Upper lobe of left lung (tissue), 4 donors: ENCODE data around the gene ATP9B.
"Not testable (repeated sequence)": the region's sequence is repeated elsewhere in the genome, so short reads cannot be mapped to it uniquely, and the experiment has no call there.

ENCODE experiments used
- CTCF ChIP-seq, 6 experiments: fragments of 450-650 bp in 4 of 6; fragments of 200-600 bp in 2 of 6; sonication (generic) in 2 of 6; IDR thresholded peaks; one replicate each; pipeline ENCODE4 v1.5.1; 2016 to 2019; ENCODE audit warnings: antibody characterized with exemption in 6 of 6
- EP300 ChIP-seq, 4 donors: sonication (generic); formaldehyde crosslinking; IDR thresholded peaks; one replicate each; pipeline ENCODE4 v1.5.1; 2017; ENCODE audit warnings: antibody characterized with exemption in 4 of 4, control low read depth in 2 of 4
- POLR2AphosphoS5 ChIP-seq, 2 donors: sonication (generic); formaldehyde crosslinking; IDR thresholded peaks; one replicate each; pipeline ENCODE4 v1.5.1; 2017; ENCODE audit warnings: antibody characterized with exemption in 2 of 2

DNA sequence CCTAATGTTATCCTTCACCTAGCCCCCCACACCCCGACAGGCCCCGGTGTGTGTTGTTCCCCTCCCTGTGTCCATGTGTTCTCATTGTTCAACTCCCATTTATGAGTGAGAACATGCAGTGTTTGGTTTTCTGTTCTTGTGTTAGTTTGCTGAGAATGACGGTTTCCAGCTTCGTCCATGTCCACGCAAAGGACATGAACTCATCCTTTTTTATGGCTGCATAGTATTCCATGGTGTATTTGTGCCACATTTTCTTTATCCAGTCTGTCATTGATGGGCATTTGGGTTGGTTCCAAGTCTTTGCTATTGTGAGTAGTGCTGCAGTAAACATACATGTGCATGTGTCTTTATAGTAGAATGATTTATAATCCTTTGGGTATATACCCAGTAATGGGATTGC is 9.6 kb downstream of the ATP9B start:
- TF ChIP-seq POLR2AphosphoS5, CTCF, EP300 (IDR thresholded peaks at IDR 0.05): not testable (repeated sequence)
